Sigmoid colon (tissue), 7 donors: ENCODE data around the gene IL24. TPM values are rescaled to one million over a fixed set of nuclear protein-coding genes. Genes with fewer than 3 reads are reported as not detected.
A peak's percentile ranks its signal among the peaks of the same experiment; 100 is the strongest.

Experiments
- DNase-seq: peaks from one replicate; pipeline ENCODE4 v3.0.0-alpha.2; 2019
- H3K27ac ChIP-seq, 4 donors: fragments of 200-600 bp; sonication (generic); one replicate each; pipeline ENCODE4 v1.5.1; 2016 to 2019; ENCODE audit warnings: mild to moderate bottlenecking in 1 of 4
- H3K27me3 ChIP-seq, 3 donors: fragments of 200-600 bp; sonication (generic); one replicate each; pipeline ENCODE4 v1.5.1; 2019; ENCODE audit warnings: mild to moderate bottlenecking in 1 of 3
- H3K36me3 ChIP-seq, 4 donors: fragments of 200-600 bp; sonication (generic); one replicate each; pipeline ENCODE4 v1.5.1; 2016 to 2019
- H3K4me1 ChIP-seq, 4 donors: fragments of 200-600 bp; sonication (generic); one replicate each; pipeline ENCODE4 v1.5.1; 2017 to 2019
- H3K4me3 ChIP-seq, 4 donors: fragments of 200-600 bp; sonication (generic); one replicate each; pipeline ENCODE4 v1.5.1; 2017 to 2019; ENCODE audit warnings: mild to moderate bottlenecking in 2 of 4, moderate library complexity in 1 of 4
- H3K9me3 ChIP-seq, 4 donors: fragments of 200-600 bp in 3 of 4; sonication (generic) in 3 of 4; one replicate each; pipeline versions ENCODE4 v1.5.1 to v1.6.1; 2013 to 2019
- EP300 ChIP-seq, 4 donors: sonication (generic); formaldehyde crosslinking; IDR thresholded peaks; one replicate each; pipeline ENCODE4 v1.6.1; 2017; ENCODE audit warnings: antibody characterized with exemption in 4 of 4
- POLR2A ChIP-seq, 2 donors: fragments of 450-650 bp; IDR thresholded peaks; one replicate each; pipeline ENCODE4 v1.6.1; 2016; ENCODE audit warnings: antibody characterized with exemption in 2 of 2, mild to moderate bottlenecking in 2 of 2, moderate library complexity in 2 of 2
- POLR2AphosphoS5 ChIP-seq, 4 donors: sonication (generic); formaldehyde crosslinking; IDR thresholded peaks; one replicate each; pipeline ENCODE4 v1.6.1; 2017; ENCODE audit warnings: antibody characterized with exemption in 4 of 4
- WGBS, 2 donors: extraction: QIAGEN DNeasy Blood & Tissue Kit; methylation state at CpG; one replicate each; pipeline ENCODE4 v1.1.7; 2013; 5-methylcytosine and 5-hydroxymethylcytosine counted together
- intact Hi-C: fragments of 100-400 bp; cut with DNase I; formaldehyde crosslinking; loops from one replicate; pipeline ENCODE4 v1.15.1; 2023
- polyA plus RNA-seq, 3 donors: library from polyadenylated mRNA; stranded (reverse); fragments of 200-250 nt; gene quantifications; one replicate each; pipeline ENCODE4 v1.2.3, GENCODE V29; 2013
- total RNA-seq, 4 donors: library from RNA; depleted of rRNA; stranded (reverse); fragments of >200 nt; gene quantifications; one replicate each; pipeline ENCODE4 v1.1.0, GENCODE V29; 2016
- TF ChIP-seq, protein P1 (sequence below), 4 experiments: fragments of 450-650 bp in 3 of 4; fragments of 200-600 bp in 1 of 4; IDR thresholded peaks; one replicate each; pipeline ENCODE4 v1.5.1; 2016 to 2019; ENCODE audit warnings: antibody characterized with exemption in 4 of 4, mild to moderate bottlenecking in 3 of 4, moderate library complexity in 2 of 4
- donor health status: healthy with polysubstance abuse.
- donor health status: Bipolar disorder and iron deficiency.
- donor health status: healthy.

IL24 gene
- total and polyA plus RNA-seq, 7 donors, result 0.36 to 0.46 TPM; not detected in 5

DNA sequence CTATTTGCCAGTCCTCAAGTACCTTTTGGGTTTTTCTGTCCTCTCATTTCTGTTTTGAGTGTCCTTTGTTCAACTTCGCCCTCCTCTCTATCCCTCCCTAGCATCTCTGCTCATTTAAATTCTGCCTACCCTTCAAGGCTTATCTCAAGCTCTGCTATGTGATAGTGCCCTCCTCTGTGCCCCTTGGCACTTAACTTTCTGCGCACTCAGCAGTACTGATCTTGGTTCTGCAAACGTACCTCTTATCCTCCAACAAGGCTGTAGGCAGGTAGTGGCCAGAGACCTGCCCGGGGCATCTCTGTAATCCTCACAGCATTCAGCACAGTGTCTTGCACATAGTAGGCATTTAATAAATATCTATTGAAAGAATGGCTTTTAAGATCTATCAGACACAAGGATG lies 37.1 kb upstream of the IL24 start:
- TF ChIP-seq EP300 (IDR thresholded peaks at IDR 0.05), result no peak
- TF ChIP-seq POLR2A (IDR thresholded peaks at IDR 0.05), result no peak
- intact Hi-C loops, result no loop called here
- WGBS, 2 donors, result 91 to 92% methylated on average over 4 of the region's 4 CpGs

DNA sequence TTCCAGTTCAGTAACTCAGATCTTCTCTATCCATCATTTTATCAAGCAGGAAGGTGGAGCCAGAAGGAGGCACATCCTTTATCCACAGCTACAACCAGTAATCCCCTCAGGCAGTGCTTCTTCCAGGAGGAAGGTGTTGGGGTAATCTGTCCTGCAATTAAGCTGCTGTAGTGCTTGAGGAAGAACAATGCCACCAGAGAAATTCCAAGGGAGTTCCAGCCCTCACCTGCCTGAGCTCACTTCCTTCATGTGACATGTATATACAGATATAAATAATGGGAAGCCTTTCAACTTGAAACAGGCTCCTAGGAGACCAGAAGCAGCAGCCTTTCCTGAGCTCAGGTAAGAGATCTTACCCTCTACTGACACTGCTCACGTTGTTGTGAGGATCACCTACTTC lies 34.0 kb upstream of the IL24 start:
- TF ChIP-seq, protein P1, sequence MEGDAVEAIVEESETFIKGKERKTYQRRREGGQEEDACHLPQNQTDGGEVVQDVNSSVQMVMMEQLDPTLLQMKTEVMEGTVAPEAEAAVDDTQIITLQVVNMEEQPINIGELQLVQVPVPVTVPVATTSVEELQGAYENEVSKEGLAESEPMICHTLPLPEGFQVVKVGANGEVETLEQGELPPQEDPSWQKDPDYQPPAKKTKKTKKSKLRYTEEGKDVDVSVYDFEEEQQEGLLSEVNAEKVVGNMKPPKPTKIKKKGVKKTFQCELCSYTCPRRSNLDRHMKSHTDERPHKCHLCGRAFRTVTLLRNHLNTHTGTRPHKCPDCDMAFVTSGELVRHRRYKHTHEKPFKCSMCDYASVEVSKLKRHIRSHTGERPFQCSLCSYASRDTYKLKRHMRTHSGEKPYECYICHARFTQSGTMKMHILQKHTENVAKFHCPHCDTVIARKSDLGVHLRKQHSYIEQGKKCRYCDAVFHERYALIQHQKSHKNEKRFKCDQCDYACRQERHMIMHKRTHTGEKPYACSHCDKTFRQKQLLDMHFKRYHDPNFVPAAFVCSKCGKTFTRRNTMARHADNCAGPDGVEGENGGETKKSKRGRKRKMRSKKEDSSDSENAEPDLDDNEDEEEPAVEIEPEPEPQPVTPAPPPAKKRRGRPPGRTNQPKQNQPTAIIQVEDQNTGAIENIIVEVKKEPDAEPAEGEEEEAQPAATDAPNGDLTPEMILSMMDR (IDR thresholded peaks at IDR 0.05), result no peak
- TF ChIP-seq POLR2A (IDR thresholded peaks at IDR 0.05), result no peak
- TF ChIP-seq EP300 (IDR thresholded peaks at IDR 0.05), result no peak
- no peak for TF ChIP-seq POLR2AphosphoS5 (IDR thresholded peaks at IDR 0.05)
- Histone ChIP-seq H3K9me3 (no peaks in the 10 kb centered on the region), H3K4me3 (no peak overlapping the region), H3K27me3 (no peaks in the 10 kb centered on the region), H3K36me3 (no peaks in the 10 kb centered on the region), H3K4me1 (peaks cover 0 to 13% (median 4%) of the 10 kb centered on the region in 4 donors), H3K27ac (no peak overlapping the region)
- 20 to 70% methylated on average over 1 of the region's 1 CpG for WGBS, 2 donors
- no peak for DNase-seq
- intact Hi-C loops, result no loop called here

More for the DNA sequence above, 37.1 kb upstream of the IL24 start:
- DNase-seq, result no peak
- Histone ChIP-seq H3K36me3 (no peaks in the 10 kb centered on the region), H3K9me3 (no peaks in the 10 kb centered on the region), H3K27ac (no peak overlapping the region), H3K4me1 (peaks cover 0 to 5% (median 2%) of the 10 kb centered on the region in 4 donors), H3K27me3 (no peaks in the 10 kb centered on the region), H3K4me3 (no peak overlapping the region)

DNA sequence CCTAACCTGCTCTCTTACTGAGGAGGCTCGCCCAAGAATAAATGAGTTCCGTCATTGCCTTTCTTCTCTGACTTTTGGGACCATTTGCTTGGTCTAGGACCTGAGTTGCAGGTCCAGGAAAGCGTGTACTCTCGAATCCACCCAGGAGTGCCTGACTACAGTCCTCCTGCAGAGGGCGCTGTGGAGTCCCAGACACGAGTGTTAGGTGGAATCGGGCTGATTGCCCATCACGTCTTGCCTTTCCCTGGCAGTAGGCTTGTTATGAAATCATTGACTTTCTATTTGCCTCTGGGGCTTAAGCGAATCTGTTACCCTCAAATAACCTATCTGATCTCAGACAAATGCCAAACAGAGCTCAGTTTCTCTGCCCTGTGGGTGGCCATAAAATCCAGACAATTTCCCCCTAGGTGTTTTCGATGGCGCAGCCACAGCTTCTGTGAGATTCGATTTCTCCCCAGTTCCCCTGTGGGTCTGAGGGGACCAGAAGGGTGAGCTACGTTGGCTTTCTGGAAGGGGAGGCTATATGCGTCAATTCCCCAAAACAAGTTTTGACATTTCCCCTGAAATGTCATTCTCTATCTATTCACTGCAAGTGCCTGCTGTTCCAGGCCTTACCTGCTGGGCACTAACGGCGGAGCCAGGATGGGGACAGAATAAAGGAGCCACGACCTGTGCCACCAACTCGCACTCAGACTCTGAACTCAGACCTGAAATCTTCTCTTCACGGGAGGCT lies 32.1 kb upstream of the IL24 start, which contains the start of gene IL20:
Gene IL20 (plus strand): TSS at position 685 of the 733 bp plus-strand sequence. CDS start 230 bp downstream, outside the sequence.
- intact Hi-C loops, result no loop called here
- 48 to 53% methylated on average over 19 of the region's 19 CpGs for WGBS, 2 donors
- Histone ChIP-seq H3K9me3 (no peaks in the 10 kb centered on the region), H3K27ac (peak within 1 kb of the TSS in 2 of 4 donors; percentile 35 to 43), H3K4me3 (no peak within 1 kb of the TSS), H3K27me3 (no peaks in the 10 kb centered on the region), H3K36me3 (no peaks in the 10 kb centered on the region), H3K4me1 (peaks cover 0 to 13% (median 4%) of the 10 kb centered on the region in 4 donors)
- peak; percentile 78 for DNase-seq
- TF ChIP-seq EP300 (IDR thresholded peaks at IDR 0.05) (no peak), POLR2A (IDR thresholded peaks at IDR 0.05) (no peak), POLR2AphosphoS5 (IDR thresholded peaks at IDR 0.05) (no peak)
- TF ChIP-seq, protein P1 (IDR thresholded peaks at IDR 0.05), result peak in 3 of 4 experiments; percentile 48 to 54 (median 51)

DNA sequence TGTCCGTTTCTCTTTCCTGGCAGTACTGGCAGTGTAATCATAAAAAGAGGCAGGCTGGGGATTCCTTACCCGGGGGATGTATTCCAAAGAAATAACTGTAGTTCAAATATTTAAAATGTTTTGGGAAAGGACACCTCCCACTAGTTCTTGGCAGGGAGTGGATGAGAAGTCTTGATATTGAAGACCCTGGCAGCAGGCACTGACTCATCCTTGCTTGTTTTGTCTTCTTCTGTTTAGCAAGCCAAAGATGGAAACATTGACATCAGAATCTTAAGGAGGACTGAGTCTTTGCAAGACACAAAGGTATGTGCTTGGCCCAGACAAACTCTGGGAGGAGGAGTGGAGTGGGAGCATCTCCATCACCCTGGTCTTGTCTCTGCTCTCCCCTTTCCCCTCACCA lies 31.2 kb upstream of the IL24 start:
- no peaks in the 10 kb centered on the region for H3K27me3 ChIP-seq
- peak overlapping the region in 2 of 4 donors; percentile 35 to 43 for H3K27ac ChIP-seq
- H3K4me3 ChIP-seq, result no peak overlapping the region
- H3K36me3 ChIP-seq, result no peaks in the 10 kb centered on the region
- no peaks in the 10 kb centered on the region for H3K9me3 ChIP-seq
- H3K4me1 ChIP-seq, result peaks cover 0 to 13% (median 4%) of the 10 kb centered on the region in 4 donors
- TF ChIP-seq POLR2AphosphoS5 (IDR thresholded peaks at IDR 0.05) (no peak), POLR2A (IDR thresholded peaks at IDR 0.05) (no peak), EP300 (IDR thresholded peaks at IDR 0.05) (no peak)
- TF ChIP-seq, protein P1 (IDR thresholded peaks at IDR 0.05), result no peak
- intact Hi-C loops, result no loop called here
- DNase-seq, result no peak
- WGBS, 2 donors, result 51 to 67% methylated on average over 2 of the region's 2 CpGs

DNA sequence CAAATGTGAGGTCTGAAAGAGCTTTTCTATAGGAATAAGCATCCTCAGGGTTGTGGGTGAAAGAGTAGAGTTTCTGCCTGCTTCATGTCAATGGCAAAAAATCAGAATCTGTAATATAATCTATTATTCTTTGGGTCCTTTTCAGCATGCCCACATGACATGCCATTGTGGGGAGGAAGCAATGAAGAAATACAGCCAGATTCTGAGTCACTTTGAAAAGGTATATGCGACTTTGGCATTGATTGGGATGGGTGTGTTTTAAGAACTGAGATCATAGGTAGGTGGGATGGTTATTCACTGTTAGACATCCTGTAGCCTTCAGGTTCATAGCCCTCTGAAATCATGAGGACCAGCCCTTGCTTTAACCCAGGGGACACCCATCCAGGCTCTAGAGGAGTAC lies 30.0 kb upstream of the IL24 start:
- Histone ChIP-seq H3K36me3 (no peaks in the 10 kb centered on the region), H3K27ac (no peak overlapping the region), H3K4me3 (no peak overlapping the region), H3K27me3 (no peaks in the 10 kb centered on the region), H3K9me3 (no peaks in the 10 kb centered on the region), H3K4me1 (peaks cover 0 to 13% (median 7%) of the 10 kb centered on the region in 4 donors)
- no peak for DNase-seq
- intact Hi-C loops, result no loop called here
- TF ChIP-seq POLR2A (IDR thresholded peaks at IDR 0.05), result no peak
- no peak for TF ChIP-seq EP300 (IDR thresholded peaks at IDR 0.05)
- 72 to 90% methylated on average over 1 of the region's 1 CpG for WGBS, 2 donors
